GM12878 (cell line): ENCODE data around the gene UVRAG. TPM values are rescaled to one million over a fixed set of nuclear protein-coding genes. Genes with fewer than 3 reads are reported as not detected.

Source experiments
- BCL11A ChIP-seq: IDR thresholded peaks from 2 replicates; pipeline ENCODE4 v1.6.1; 2011; ENCODE audit warnings: low read depth, low read length
- BRCA1 ChIP-seq: IDR thresholded peaks from 2 replicates; pipeline ENCODE4 v1.6.1; 2011; ENCODE audit warnings: low read depth, low read length, improper control_type of control experiment
- FOXK2 ChIP-seq: fragments of 450-650 bp; IDR thresholded peaks from 2 replicates; pipeline ENCODE4 v1.6.1; 2017; ENCODE audit warnings: mild to moderate bottlenecking, moderate library complexity
- HDAC6 ChIP-seq: fragments of 200-600 bp; sonication (generic); IDR thresholded peaks from one replicate; pipeline ENCODE4 v1.8.0; 2017; ENCODE audit warnings: antibody characterized with exemption; ENCODE audit not compliant: unreplicated experiment
- KDM1A ChIP-seq: fragments of 200-600 bp; sonication (generic); IDR thresholded peaks from 2 replicates; pipeline ENCODE4 v1.6.1; 2016; ENCODE audit warnings: borderline replicate concordance
- MEF2A ChIP-seq: IDR thresholded peaks from 2 replicates; pipeline ENCODE4 v1.6.1; 2011; ENCODE audit warnings: low read depth, mild to moderate bottlenecking, low read length, moderate library complexity; ENCODE audit not compliant: insufficient read depth
- MTA2 ChIP-seq: fragments of 450-650 bp; IDR thresholded peaks from 2 replicates; pipeline ENCODE4 v1.6.1; 2016; ENCODE audit warnings: low read depth, mild to moderate bottlenecking, moderate library complexity
- NBN ChIP-seq: fragments of 450-650 bp; IDR thresholded peaks from 2 replicates; pipeline ENCODE4 v1.6.1; 2016
- NFXL1 ChIP-seq: fragments of 450-650 bp; IDR thresholded peaks from 2 replicates; pipeline ENCODE4 v1.6.1; 2017; ENCODE audit warnings: antibody characterized with exemption, mild to moderate bottlenecking, borderline replicate concordance
- NR2C1 ChIP-seq: fragments of 450-650 bp; IDR thresholded peaks from 2 replicates; pipeline ENCODE4 v1.6.1; 2017; ENCODE audit warnings: antibody characterized with exemption, mild to moderate bottlenecking, moderate library complexity
- NR2C2 ChIP-seq: IDR thresholded peaks from 2 replicates; pipeline ENCODE4 v1.6.1; 2011; ENCODE audit warnings: borderline replicate concordance, low read depth; ENCODE audit not compliant: control insufficient read depth, insufficient read length
- RUNX3 ChIP-seq: IDR thresholded peaks from 2 replicates; pipeline ENCODE4 v1.6.1; 2012; ENCODE audit warnings: low read length, inconsistent platforms
- STAT3 ChIP-seq: IDR thresholded peaks from 2 replicates; pipeline ENCODE4 v1.6.1; 2011; ENCODE audit warnings: low read depth, low read length, improper control_type of control experiment
- TARDBP ChIP-seq: IDR thresholded peaks from 2 replicates; pipeline ENCODE4 v1.6.1; 2016; ENCODE audit warnings: borderline replicate concordance
- TBL1XR1 ChIP-seq: IDR thresholded peaks from 2 replicates; pipeline ENCODE4 v1.6.1; 2012; ENCODE audit warnings: low read depth, low read length, improper control_type of control experiment
- TCF12 ChIP-seq: IDR thresholded peaks from 2 replicates; pipeline ENCODE4 v1.6.1; 2011; ENCODE audit warnings: low read depth, mild to moderate bottlenecking, low read length
- WRNIP1 ChIP-seq: IDR thresholded peaks from 2 replicates; pipeline ENCODE4 v1.6.1; 2011; ENCODE audit warnings: low read depth, low read length, improper control_type of control experiment, borderline replicate concordance
- ZBTB40 ChIP-seq: fragments of 450-650 bp; IDR thresholded peaks from 2 replicates; pipeline ENCODE4 v1.6.1; 2016; ENCODE audit warnings: mild to moderate bottlenecking, moderate library complexity, borderline replicate concordance
- ZNF622 ChIP-seq: fragments of 450-650 bp; IDR thresholded peaks from 2 replicates; pipeline ENCODE4 v1.6.1; 2017; ENCODE audit warnings: mild to moderate bottlenecking, inconsistent platforms
- ZZZ3 ChIP-seq: IDR thresholded peaks from 2 replicates; pipeline ENCODE4 v1.6.1; 2011; ENCODE audit warnings: low read depth; ENCODE audit not compliant: control insufficient read depth, insufficient read length
- polyA plus RNA-seq, 11 experiments: library from polyadenylated mRNA; depleted of rRNA in 4 of 11; unstranded in 6 of 11; stranded (reverse) in 5 of 11; fragments of >200 nt; fragmentation: Nextera tagmentation in 4 of 11; fragmentation: Illumina TruSeq in 1 of 11; extraction: Ambion mirVana in 4 of 11; extraction: Trizol in 1 of 11; gene quantifications; 1 replicate in 1 of 11; 2 replicates in 10 of 11; pipeline versions ENCODE4 v1.2.1 to v1.2.3, GENCODE V29; 2011 to 2016; ENCODE audit warnings: inconsistent platforms in 2 of 11, missing spikeins in 2 of 11, low read depth in 1 of 11
- total RNA-seq, 4 experiments: library from RNA; depleted of rRNA in 3 of 4; stranded (reverse); fragments of >200 nt in 3 of 4; fragmentation: Illumina TruSeq in 1 of 4; extraction: Trizol in 1 of 4; gene quantifications; 2 replicates each; pipeline versions ENCODE4 v1.2.1 to v1.2.3, GENCODE V29; 2013 to 2021
- TF ChIP-seq, protein P1 (sequence below): fragments of 450-650 bp; IDR thresholded peaks from 2 replicates; pipeline ENCODE4 v1.6.1; 2017; ENCODE audit warnings: mild to moderate bottlenecking, low read depth, inconsistent platforms; ENCODE audit not compliant: poor library complexity, severe bottlenecking
- TF ChIP-seq, protein P2 (sequence below): fragments of 450-650 bp; IDR thresholded peaks from 2 replicates; pipeline ENCODE4 v1.6.1; 2017; ENCODE audit warnings: mild to moderate bottlenecking

UVRAG gene
- total and polyA plus RNA-seq, 10 of the 15 experiments (the other 5 are each of a cell fraction or from before 2014, with no cell fraction given): 7.0 to 43.4 (median 37.0) TPM

DNA sequence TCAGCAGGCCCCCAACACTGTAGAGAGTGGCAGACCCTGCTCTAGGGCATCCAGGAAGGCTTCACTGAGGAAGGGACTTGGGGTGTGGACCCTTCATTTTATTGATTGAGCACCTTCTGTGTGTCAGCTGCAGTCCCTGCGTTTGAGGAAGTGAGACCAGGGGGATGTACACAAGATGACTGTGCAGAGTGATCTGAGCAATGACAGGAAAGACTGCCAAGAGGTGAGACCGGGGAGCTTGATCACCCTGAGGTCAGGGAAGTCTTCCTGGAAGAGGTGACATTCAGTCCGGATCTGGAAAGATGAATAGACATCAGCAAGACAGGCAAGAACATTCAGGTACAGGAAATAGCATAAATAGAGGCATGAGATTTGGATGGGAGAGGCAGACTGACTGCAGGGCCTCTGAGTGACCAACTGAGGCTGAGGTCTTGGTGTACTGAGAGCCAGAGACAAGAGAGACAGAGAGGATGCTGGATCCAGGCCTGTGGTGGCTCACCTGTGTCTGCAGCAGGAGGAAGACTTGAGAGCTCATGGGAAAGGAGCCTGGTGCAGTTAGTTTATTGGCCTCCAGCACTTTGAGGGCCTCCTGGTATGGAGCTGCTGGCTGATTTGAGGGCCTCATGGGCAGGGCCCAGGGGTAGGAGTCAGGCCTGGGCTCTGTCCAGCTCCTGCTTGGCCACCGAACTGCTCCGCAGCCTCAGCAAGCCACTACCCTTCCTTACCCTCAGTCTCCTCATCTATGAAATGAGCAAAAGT is 41.2 kb upstream of the UVRAG start (continued):
- TF ChIP-seq BCL11A (peak; percentile 96), TCF12 (peak; percentile 93), ZNF622 (no peak), TBL1XR1 (0 out of 2 replicates have a peak, but pooled peaks have one; percentile 41), FOXK2 (peak; percentile 34; the same call in 1 of the 2 replicates), TARDBP (peak; percentile 48; the same call in 1 of the 2 replicates), NFXL1 (no peak), RUNX3 (peak; percentile 82), KDM1A (no peak), NR2C2 (no peak), BRCA1 (no peak), NBN (peak; percentile 93; the same call in 1 of the 2 replicates), MEF2A (no peak), HDAC6 (no peak), MTA2 (peak; percentile 80), STAT3 (no peak), ZZZ3 (no peak), WRNIP1 (no peak), NR2C1 (no peak), ZBTB40 (no peak)
- TF ChIP-seq, protein P1, sequence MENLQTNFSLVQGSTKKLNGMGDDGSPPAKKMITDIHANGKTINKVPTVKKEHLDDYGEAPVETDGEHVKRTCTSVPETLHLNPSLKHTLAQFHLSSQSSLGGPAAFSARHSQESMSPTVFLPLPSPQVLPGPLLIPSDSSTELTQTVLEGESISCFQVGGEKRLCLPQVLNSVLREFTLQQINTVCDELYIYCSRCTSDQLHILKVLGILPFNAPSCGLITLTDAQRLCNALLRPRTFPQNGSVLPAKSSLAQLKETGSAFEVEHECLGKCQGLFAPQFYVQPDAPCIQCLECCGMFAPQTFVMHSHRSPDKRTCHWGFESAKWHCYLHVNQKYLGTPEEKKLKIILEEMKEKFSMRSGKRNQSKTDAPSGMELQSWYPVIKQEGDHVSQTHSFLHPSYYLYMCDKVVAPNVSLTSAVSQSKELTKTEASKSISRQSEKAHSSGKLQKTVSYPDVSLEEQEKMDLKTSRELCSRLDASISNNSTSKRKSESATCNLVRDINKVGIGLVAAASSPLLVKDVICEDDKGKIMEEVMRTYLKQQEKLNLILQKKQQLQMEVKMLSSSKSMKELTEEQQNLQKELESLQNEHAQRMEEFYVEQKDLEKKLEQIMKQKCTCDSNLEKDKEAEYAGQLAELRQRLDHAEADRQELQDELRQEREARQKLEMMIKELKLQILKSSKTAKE: peak; percentile 36
- TF ChIP-seq, protein P2, sequence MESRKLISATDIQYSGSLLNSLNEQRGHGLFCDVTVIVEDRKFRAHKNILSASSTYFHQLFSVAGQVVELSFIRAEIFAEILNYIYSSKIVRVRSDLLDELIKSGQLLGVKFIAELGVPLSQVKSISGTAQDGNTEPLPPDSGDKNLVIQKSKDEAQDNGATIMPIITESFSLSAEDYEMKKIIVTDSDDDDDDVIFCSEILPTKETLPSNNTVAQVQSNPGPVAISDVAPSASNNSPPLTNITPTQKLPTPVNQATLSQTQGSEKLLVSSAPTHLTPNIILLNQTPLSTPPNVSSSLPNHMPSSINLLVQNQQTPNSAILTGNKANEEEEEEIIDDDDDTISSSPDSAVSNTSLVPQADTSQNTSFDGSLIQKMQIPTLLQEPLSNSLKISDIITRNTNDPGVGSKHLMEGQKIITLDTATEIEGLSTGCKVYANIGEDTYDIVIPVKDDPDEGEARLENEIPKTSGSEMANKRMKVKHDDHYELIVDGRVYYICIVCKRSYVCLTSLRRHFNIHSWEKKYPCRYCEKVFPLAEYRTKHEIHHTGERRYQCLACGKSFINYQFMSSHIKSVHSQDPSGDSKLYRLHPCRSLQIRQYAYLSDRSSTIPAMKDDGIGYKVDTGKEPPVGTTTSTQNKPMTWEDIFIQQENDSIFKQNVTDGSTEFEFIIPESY: peak; percentile 37; the same call in 1 of the 2 replicates
